Panc1 (cell line): ENCODE results near the gene XKR7. TPM values are rescaled to one million over a fixed set of nuclear protein-coding genes. Genes with fewer than 3 reads are reported as not detected.

Source experiments
- ATAC-seq: fragments of 200-7000 bp; cut with Tn5 transposase; 2 replicates; pipeline ENCODE4 v1.9.1; 2020; ENCODE audit warnings: mild to moderate bottlenecking, moderate library complexity
- BruUV-seq: library from RNA; stranded (reverse); fragments of 400-500 nt; replicated peaks from 2 replicates; lab custom pipeline; 2021; lab: Mats Ljungman, UMichigan
- CTCF ChIA-PET: fragments of 300-600 bp; sonication (Branson Sonifier 250); formaldehyde crosslinking; loops from one replicate; lab custom pipeline; 2022; ENCODE audit warnings: antibody characterized with exemption; lab: Charles Lee
- POLR2A ChIA-PET: fragments of 300-600 bp; sonication (Branson Sonifier 250); formaldehyde crosslinking; loops from one replicate; lab custom pipeline; 2022; ENCODE audit warnings: antibody characterized with exemption; lab: Charles Lee
- DNase-seq: peaks from one replicate; pipeline ENCODE4 v3.0.0-alpha.2; 2010; ENCODE audit warnings: low read depth, low spot score
- H3K27ac ChIP-seq: 2 replicates; pipeline ENCODE4 v1.5.1; 2011; ENCODE audit warnings: mild to moderate bottlenecking, low read length, inconsistent platforms
- H3K27me3 ChIP-seq: fragments of 200-500 bp; sonication (Bioruptor generic); 2 replicates; pipeline ENCODE4 v1.6.0; 2014; ENCODE audit warnings: low read length, inconsistent platforms; ENCODE audit not compliant: control insufficient read depth, insufficient read depth
- H3K36me3 ChIP-seq: fragments of 200-500 bp; sonication (Bioruptor generic); 2 replicates; pipeline ENCODE4 v1.5.1; 2014; ENCODE audit warnings: inconsistent platforms, mild to moderate bottlenecking, low read length, moderate library complexity; ENCODE audit not compliant: control insufficient read depth, insufficient read depth
- H3K4me1 ChIP-seq: 2 replicates; pipeline ENCODE4 v1.5.1; 2011; ENCODE audit warnings: inconsistent platforms, mild to moderate bottlenecking, low read length, moderate library complexity; ENCODE audit not compliant: control insufficient read depth, insufficient read depth
- H3K4me3 ChIP-seq, 2 experiments: 2 replicates each; pipeline ENCODE4 v1.5.1; 2011 to 2012; ENCODE audit warnings: low read depth in 2 of 2, low read length in 2 of 2, mild to moderate bottlenecking in 2 of 2, inconsistent platforms in 1 of 2, moderate library complexity in 1 of 2
- H3K9me3 ChIP-seq: fragments of 200-500 bp; sonication (Bioruptor generic); 2 replicates; pipeline ENCODE4 v1.5.1; 2014; ENCODE audit warnings: low read depth, mild to moderate bottlenecking, inconsistent platforms, low read length, moderate library complexity; ENCODE audit not compliant: control insufficient read depth, insufficient read depth
- CTCF ChIP-seq: fragments of 450-650 bp; IDR thresholded peaks from 2 replicates; pipeline ENCODE4 v1.5.1; 2017; ENCODE audit warnings: mild to moderate bottlenecking
- POLR2AphosphoS5 ChIP-seq: IDR thresholded peaks from 2 replicates; pipeline ENCODE4 v1.6.1; 2012; ENCODE audit warnings: mild to moderate bottlenecking, low read depth, low read length, moderate library complexity
- REST ChIP-seq, 2 experiments: IDR thresholded peaks; 2 replicates each; pipeline ENCODE4 v1.6.1; 2011 to 2012; ENCODE audit warnings: low read depth in 2 of 2, control low read depth in 1 of 2, low read length in 1 of 2, mild to moderate bottlenecking in 1 of 2, moderate library complexity in 1 of 2; ENCODE audit not compliant: insufficient read depth in 1 of 2
- SIN3A ChIP-seq: IDR thresholded peaks from 2 replicates; pipeline ENCODE4 v1.6.1; 2012; ENCODE audit warnings: low read depth, mild to moderate bottlenecking, low read length, moderate library complexity, borderline replicate concordance; ENCODE audit not compliant: insufficient read depth
- TCF7L2 ChIP-seq: IDR thresholded peaks from 2 replicates; pipeline ENCODE4 v1.6.1; 2011; ENCODE audit warnings: mild to moderate bottlenecking, low read depth, low read length, inconsistent platforms
- in situ Hi-C: cut with HindIII; loops from 2 replicates; pipeline ENCODE4 v1.10.0; 2016; ENCODE audit warnings: low sequenced_read_pairs, low pct_unique_long_range_greater_than_20kb
- intact Hi-C: fragments of 100-400 bp; cut with micrococcal nuclease; formaldehyde crosslinking; loops from one replicate; pipeline ENCODE4 v1.10.0; 2022; ENCODE audit not compliant: unreplicated experiment
- total RNA-seq: library from RNA; stranded (reverse); gene quantifications from one replicate; pipeline ENCODE4 v1.2.1, GENCODE V29; 2021; ENCODE audit not compliant: unreplicated experiment

XKR7 gene
- total RNA-seq, 1 experiment from 2014 or later, result 6.2 TPM

- POLR2A ChIA-PET, result no interaction called here
- peak overlapping the region; percentile 89 for H3K27ac ChIP-seq
- peak overlapping the region; percentile 38 to 52 for H3K4me3 ChIP-seq
- intact Hi-C loops (loop anchor here (5.0 kb wide), 1 partner anchor 47 kb away; no protein-coding TSS in a partner anchor), in situ Hi-C loops (no loop called here)
- no peaks in the 10 kb centered on the region for H3K36me3 ChIP-seq
- ATAC-seq, result peak; percentile 57
- TF ChIP-seq REST (IDR thresholded peaks at IDR 0.05; ENCODE audit: insufficient read depth in 1 of 2, low read depth in 2 of 2, low read length in 1 of 2), result no peak
- peak; percentile 81 for TF ChIP-seq CTCF
- no peak for TF ChIP-seq TCF7L2
- no peak for TF ChIP-seq SIN3A
- TF ChIP-seq POLR2AphosphoS5, result no peak
- CTCF ChIA-PET, result no interaction called here
- DNase-seq, result no peak
- no TSS peak for BruUV-seq
- no peaks in the 10 kb centered on the region for H3K9me3 ChIP-seq
- H3K27me3 ChIP-seq, result peaks cover 11% of the 10 kb centered on the region; the same call in 1 of the 2 replicates
- peaks cover 19% of the 10 kb centered on the region for H3K4me1 ChIP-seq
Observed at GRCh38 chr20:32019156-32019510, 51.2 kb downstream of the XKR7 start.

- POLR2A ChIA-PET, result interaction anchor here (0.6 to 1.0 kb wide), 3 partner anchors 10 to 124 kb away, joined by 3 to 18 read pairs (median 3); no protein-coding TSS in a partner anchor
- TSS peak; percentile 79 for BruUV-seq
- Histone ChIP-seq H3K36me3 (no peaks in the 10 kb centered on the region), H3K4me3 (peak overlapping the region; percentile 38 to 52), H3K4me1 (peaks cover 19% of the 10 kb centered on the region), H3K27me3 (peaks cover 11% of the 10 kb centered on the region; the same call in 1 of the 2 replicates), H3K9me3 (no peaks in the 10 kb centered on the region), H3K27ac (peak overlapping the region; percentile 89)
- intact Hi-C loops (loop anchor here (5.0 kb wide), 1 partner anchor 48 kb away; no protein-coding TSS in a partner anchor), in situ Hi-C loops (no loop called here)
- no peak for ATAC-seq
- TF ChIP-seq TCF7L2 (no peak), POLR2AphosphoS5 (0 out of 2 replicates have a peak, but pooled peaks have one; percentile 13), CTCF (no peak)
- CTCF ChIA-PET, result interaction anchor here (0.8 to 1.0 kb wide), 4 partner anchors 12 to 186 kb away, joined by 3 to 4 read pairs (median 4); partner anchors contain the start of gene PDRG1
- no peak for DNase-seq
Observed at GRCh38 chr20:32019563-32020463, 51.9 kb downstream of the XKR7 start.
